Mesendoderm (in vitro differentiated cells): Measurements from ENCODE around the gene ACBD6. TPM values are rescaled to one million over a fixed set of nuclear protein-coding genes. Genes with fewer than 3 reads are reported as not detected.
"Not testable (repeated sequence)": the region's sequence is repeated elsewhere in the genome, so short reads cannot be mapped to it uniquely, and the experiment has no call there.

Source experiments
- DNase-seq: peaks from one replicate; pipeline ENCODE4 v3.0.0; 2013
- H2AK5ac ChIP-seq: 2 replicates; pipeline ENCODE4 v1.6.1; 2013; ENCODE audit warnings: low read length, inconsistent platforms
- H2BK120ac ChIP-seq: 2 replicates; pipeline ENCODE4 v1.6.1; 2013; ENCODE audit warnings: low read depth, mild to moderate bottlenecking, low read length, moderate library complexity, mixed read lengths
- H2BK15ac ChIP-seq: replicated peaks from 2 replicates; pipeline ENCODE4 v1.6.1; 2013; ENCODE audit warnings: low read depth, mild to moderate bottlenecking, moderate library complexity
- H2BK5ac ChIP-seq: 2 replicates; pipeline ENCODE4 v1.6.1; 2013; ENCODE audit warnings: low read length, inconsistent platforms
- H3K18ac ChIP-seq: 2 replicates; pipeline ENCODE4 v1.6.1; 2013; ENCODE audit warnings: mild to moderate bottlenecking, low read length, mixed read lengths
- H3K23ac ChIP-seq: one replicate; pipeline ENCODE4 v1.6.1; 2013; ENCODE audit warnings: low read length
- H3K27ac ChIP-seq: 2 replicates; pipeline ENCODE4 v1.5.1; 2013; ENCODE audit warnings: low read depth, mild to moderate bottlenecking, inconsistent platforms, low read length, moderate library complexity
- H3K27me3 ChIP-seq: 2 replicates; pipeline ENCODE4 v1.6.1; 2013; ENCODE audit warnings: low read length, control low read depth, mild to moderate bottlenecking, inconsistent platforms; ENCODE audit not compliant: insufficient read depth, poor library complexity
- H3K36me3 ChIP-seq: 2 replicates; pipeline ENCODE4 v1.6.1; 2013; ENCODE audit warnings: low read length, inconsistent platforms; ENCODE audit not compliant: control insufficient read depth, insufficient read depth
- H3K4ac ChIP-seq: one replicate; pipeline ENCODE4 v1.6.1; 2013; ENCODE audit warnings: low read depth, mild to moderate bottlenecking, low read length, moderate library complexity
- H3K4me1 ChIP-seq: 2 replicates; pipeline ENCODE4 v1.6.1; 2013; ENCODE audit warnings: low read depth, low read length, inconsistent platforms; ENCODE audit not compliant: control insufficient read depth
- H3K4me2 ChIP-seq: 2 replicates; pipeline ENCODE4 v1.6.1; 2013; ENCODE audit warnings: low read length
- H3K4me3 ChIP-seq: 2 replicates; pipeline ENCODE4 v1.5.1; 2013; ENCODE audit warnings: mild to moderate bottlenecking, low read length
- H3K56ac ChIP-seq: one replicate; pipeline ENCODE4 v1.6.1; 2013; ENCODE audit warnings: low read length
- H3K79me1 ChIP-seq: 2 replicates; pipeline ENCODE4 v1.6.1; 2013; ENCODE audit warnings: low read length, inconsistent platforms
- H3K79me2 ChIP-seq: 2 replicates; pipeline ENCODE4 v1.6.1; 2013; ENCODE audit warnings: mild to moderate bottlenecking, low read length; ENCODE audit not compliant: control insufficient read depth, insufficient read depth
- H3K9ac ChIP-seq: 2 replicates; pipeline ENCODE4 v1.6.1; 2013; ENCODE audit warnings: low read length, inconsistent platforms
- H4K5ac ChIP-seq: one replicate; pipeline ENCODE4 v1.6.1; 2013; ENCODE audit warnings: low read length
- H4K8ac ChIP-seq: one replicate; pipeline ENCODE4 v1.6.1; 2013; ENCODE audit warnings: low read depth, mild to moderate bottlenecking, control low read depth, low read length, moderate library complexity
- WGBS: extraction: QIAGEN DNeasy Blood & Tissue Kit; methylation state at CpG from one replicate; pipeline ENCODE4 v1.1.7; 2013; ENCODE audit warnings: low lambda C conversion rate, missing lambda C conversion rate; ENCODE audit not compliant: insufficient coverage; ENCODE audit errors: extremely low coverage; 5-methylcytosine and 5-hydroxymethylcytosine counted together
- polyA plus RNA-seq, 2 experiments: library from polyadenylated mRNA; stranded (reverse); fragments of 200-250 nt; gene quantifications; one replicate each; pipeline ENCODE4 v1.2.3, GENCODE V29; 2013

ACBD6 gene, protein sequence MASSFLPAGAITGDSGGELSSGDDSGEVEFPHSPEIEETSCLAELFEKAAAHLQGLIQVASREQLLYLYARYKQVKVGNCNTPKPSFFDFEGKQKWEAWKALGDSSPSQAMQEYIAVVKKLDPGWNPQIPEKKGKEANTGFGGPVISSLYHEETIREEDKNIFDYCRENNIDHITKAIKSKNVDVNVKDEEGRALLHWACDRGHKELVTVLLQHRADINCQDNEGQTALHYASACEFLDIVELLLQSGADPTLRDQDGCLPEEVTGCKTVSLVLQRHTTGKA
- 34.7 TPM for polyA plus RNA-seq (2013, experiment 1 of 2)
- polyA plus RNA-seq (2013, experiment 2 of 2): 36.3 TPM

DNA sequence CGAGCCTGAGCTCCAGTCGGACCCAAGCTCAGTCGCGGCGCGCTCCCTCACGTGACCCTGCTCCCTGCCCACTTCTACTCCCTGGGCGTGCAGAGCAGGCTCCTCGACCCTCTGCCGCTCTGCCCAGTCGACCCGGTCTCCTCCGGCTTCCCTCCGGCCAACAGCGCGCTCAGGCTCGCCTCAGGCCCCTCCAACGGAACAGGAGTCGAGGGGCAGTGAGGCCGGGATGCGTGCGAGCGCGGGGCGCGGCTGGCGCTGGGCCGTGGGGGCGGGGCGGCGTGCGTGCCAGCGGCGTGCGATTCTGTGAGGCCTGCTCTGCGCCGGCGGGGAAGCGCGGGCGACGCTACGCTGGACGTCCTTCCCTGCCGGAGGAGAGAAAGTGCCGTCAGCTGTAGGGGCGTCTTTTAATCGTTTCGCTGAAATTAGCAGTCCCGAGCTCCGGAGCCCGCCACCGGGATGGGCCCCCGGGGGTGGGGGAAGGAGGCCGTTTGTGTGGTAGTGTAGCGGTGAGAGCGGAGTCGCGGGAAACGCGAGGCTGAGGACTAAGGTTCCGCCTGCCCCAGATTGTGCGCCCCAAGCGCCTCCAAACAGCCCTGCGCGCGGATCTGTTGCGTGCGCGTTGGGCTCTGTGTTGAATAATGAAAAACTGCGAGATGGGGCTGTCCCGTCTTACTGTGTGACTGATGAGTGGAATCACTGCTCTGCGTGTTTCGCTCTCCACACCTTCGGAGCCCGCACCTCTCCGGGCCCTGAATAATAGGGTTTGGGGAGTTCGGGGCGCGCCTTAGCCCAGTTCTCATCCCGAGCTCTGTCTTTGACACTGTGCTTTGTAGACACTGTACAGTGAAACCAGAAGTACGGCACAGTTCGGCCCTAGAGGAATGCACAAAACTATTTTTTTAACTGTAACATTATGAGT, at the start of gene ACBD6:
Gene ACBD6, minus strand, starts transcription at position 217 of the 919 bp plus-strand sequence. CDS start 311 bp downstream, outside the sequence.
- peak within 1 kb of the TSS; percentile 95 for H3K9ac ChIP-seq
- H2BK5ac ChIP-seq: peak within 1 kb of the TSS; percentile 92
- peak within 1 kb of the TSS; percentile 99 for H3K56ac ChIP-seq
- peak; percentile 93 for DNase-seq
- H2AK5ac ChIP-seq: no peak within 1 kb of the TSS
- peak within 1 kb of the TSS; percentile 46 for H3K18ac ChIP-seq
- no peak within 1 kb of the TSS for H3K4ac ChIP-seq
- H3K23ac ChIP-seq: peak within 1 kb of the TSS; percentile 75
- H3K79me2 ChIP-seq: peaks cover 7% of the 10 kb centered on the region
- H3K36me3 ChIP-seq: no peaks in the 10 kb centered on the region
- peak within 1 kb of the TSS; percentile 70 for H3K27ac ChIP-seq
- WGBS: no CpG with 5 or more reads among the region's 83 CpGs
- H2BK120ac ChIP-seq: no peak within 1 kb of the TSS
- H3K4me3 ChIP-seq: peak within 1 kb of the TSS; percentile 78
- no peaks in the 10 kb centered on the region for H3K27me3 ChIP-seq
- H3K4me2 ChIP-seq: peak within 1 kb of the TSS; percentile 71
- no peaks in the 10 kb centered on the region for H3K4me1 ChIP-seq
- H2BK15ac ChIP-seq: no peak within 1 kb of the TSS
- no peak within 1 kb of the TSS for H4K5ac ChIP-seq
- peaks cover 4% of the 10 kb centered on the region for H3K79me1 ChIP-seq
- H4K8ac ChIP-seq: peak within 1 kb of the TSS; percentile 78

DNA sequence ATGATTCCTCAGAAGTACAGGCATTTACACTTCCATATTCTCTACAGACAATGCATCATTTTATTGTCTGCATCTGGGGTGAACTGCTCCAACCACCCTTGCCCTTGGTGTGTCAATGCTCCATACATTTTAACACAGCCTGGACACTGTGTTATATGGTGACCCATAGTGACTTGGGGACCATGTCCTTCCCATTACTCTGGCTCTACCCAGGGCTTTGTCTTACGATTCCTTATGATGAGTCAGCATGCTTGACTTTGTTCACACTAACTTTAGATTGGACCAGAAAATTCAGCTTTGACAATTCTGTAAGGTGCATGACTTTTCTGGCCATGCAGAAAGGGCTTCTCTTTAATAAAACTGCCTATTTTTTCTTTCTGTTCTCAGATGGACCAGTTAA, 49.6 kb upstream of the ACBD6 start:
- H3K4me3 ChIP-seq: no peak overlapping the region
- H3K4me2 ChIP-seq: no peak overlapping the region
- H3K36me3 ChIP-seq: no peaks in the 10 kb centered on the region
- H3K4me1 ChIP-seq: no peaks in the 10 kb centered on the region
- no peak overlapping the region for H3K9ac ChIP-seq
- H3K4ac ChIP-seq: no peak overlapping the region
- no peak overlapping the region for H4K8ac ChIP-seq
- no peaks in the 10 kb centered on the region for H3K27me3 ChIP-seq
- H3K56ac ChIP-seq: no peak overlapping the region
- no peaks in the 10 kb centered on the region for H3K79me2 ChIP-seq
- H4K5ac ChIP-seq: no peak overlapping the region
- no peak overlapping the region for H3K18ac ChIP-seq
- no peak for DNase-seq
- H2BK5ac ChIP-seq: no peak overlapping the region
- H2BK15ac ChIP-seq: no peak overlapping the region
- H3K23ac ChIP-seq: no peak overlapping the region
- H3K79me1 ChIP-seq: no peaks in the 10 kb centered on the region
- H2BK120ac ChIP-seq: no peak overlapping the region
- no peak overlapping the region for H3K27ac ChIP-seq
- WGBS: no CpG with 5 or more reads among the region's 1 CpG
- no peak overlapping the region for H2AK5ac ChIP-seq

DNA sequence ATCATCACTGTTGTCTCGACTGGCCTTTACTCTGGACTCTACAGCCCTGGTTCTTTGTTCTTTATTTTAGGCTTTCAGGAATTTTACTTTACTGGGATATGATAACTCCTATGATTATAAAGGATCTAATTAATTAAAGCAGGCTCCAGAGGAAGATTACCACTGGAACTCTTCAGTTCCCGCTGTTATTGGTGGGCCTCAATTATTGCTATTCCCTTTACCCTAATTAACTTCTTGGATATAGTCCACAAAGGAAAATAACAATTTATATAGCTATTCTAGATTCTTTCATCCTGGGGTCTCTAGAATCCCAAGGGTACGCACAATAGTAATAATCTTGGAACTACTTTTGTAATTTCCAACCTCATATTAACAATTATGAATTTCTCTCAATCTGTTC, 47.9 kb upstream of the ACBD6 start:
- no peaks in the 10 kb centered on the region for H3K79me1 ChIP-seq
- no CpG with 5 or more reads among the region's 3 CpGs for WGBS
- H2BK5ac ChIP-seq: no peak overlapping the region
- H3K4me3 ChIP-seq: no peak overlapping the region
- H2BK15ac ChIP-seq: no peak overlapping the region
- no peaks in the 10 kb centered on the region for H3K27me3 ChIP-seq
- H3K56ac ChIP-seq: no peak overlapping the region
- H3K4ac ChIP-seq: no peak overlapping the region
- no peaks in the 10 kb centered on the region for H3K79me2 ChIP-seq
- no peak overlapping the region for H2BK120ac ChIP-seq
- H3K18ac ChIP-seq: no peak overlapping the region
- no peak overlapping the region for H3K9ac ChIP-seq
- no peak overlapping the region for H3K4me2 ChIP-seq
- no peak overlapping the region for H4K8ac ChIP-seq
- no peaks in the 10 kb centered on the region for H3K4me1 ChIP-seq
- no peak for DNase-seq
- H4K5ac ChIP-seq: no peak overlapping the region
- H2AK5ac ChIP-seq: no peak overlapping the region
- no peak overlapping the region for H3K27ac ChIP-seq
- no peak overlapping the region for H3K23ac ChIP-seq
- no peaks in the 10 kb centered on the region for H3K36me3 ChIP-seq

DNA sequence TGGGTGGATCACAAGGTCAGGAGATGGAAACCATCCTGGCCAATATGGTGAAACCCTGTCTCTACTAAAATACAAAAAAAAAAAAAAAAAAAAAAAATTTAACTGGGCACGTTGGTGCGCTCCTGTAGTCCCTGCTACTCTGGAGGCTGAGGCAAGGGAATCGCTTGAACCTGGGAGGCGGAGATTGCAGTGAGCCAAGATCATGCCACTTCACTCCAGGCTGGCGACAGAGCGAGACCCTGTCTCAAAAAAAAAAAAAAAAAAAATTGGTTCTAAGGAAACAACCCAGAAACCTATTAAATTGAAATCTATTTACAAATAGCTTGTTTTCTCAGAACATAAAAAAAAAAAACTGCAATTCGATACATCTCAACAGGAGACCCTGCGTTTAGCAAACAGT, 47.4 kb upstream of the ACBD6 start:
- H3K79me2 ChIP-seq, H3K9ac ChIP-seq, H4K5ac ChIP-seq, H3K79me1 ChIP-seq, H2AK5ac ChIP-seq, H3K56ac ChIP-seq, H3K4me1 ChIP-seq, H3K36me3 ChIP-seq, H3K4me3 ChIP-seq, H3K18ac ChIP-seq, H3K27ac ChIP-seq, H3K27me3 ChIP-seq, H2BK15ac ChIP-seq, DNase-seq, H3K23ac ChIP-seq, H4K8ac ChIP-seq, H3K4me2 ChIP-seq, H3K4ac ChIP-seq, H2BK120ac ChIP-seq, H2BK5ac ChIP-seq: not testable (repeated sequence)
- WGBS: no CpG with 5 or more reads among the region's 8 CpGs

DNA sequence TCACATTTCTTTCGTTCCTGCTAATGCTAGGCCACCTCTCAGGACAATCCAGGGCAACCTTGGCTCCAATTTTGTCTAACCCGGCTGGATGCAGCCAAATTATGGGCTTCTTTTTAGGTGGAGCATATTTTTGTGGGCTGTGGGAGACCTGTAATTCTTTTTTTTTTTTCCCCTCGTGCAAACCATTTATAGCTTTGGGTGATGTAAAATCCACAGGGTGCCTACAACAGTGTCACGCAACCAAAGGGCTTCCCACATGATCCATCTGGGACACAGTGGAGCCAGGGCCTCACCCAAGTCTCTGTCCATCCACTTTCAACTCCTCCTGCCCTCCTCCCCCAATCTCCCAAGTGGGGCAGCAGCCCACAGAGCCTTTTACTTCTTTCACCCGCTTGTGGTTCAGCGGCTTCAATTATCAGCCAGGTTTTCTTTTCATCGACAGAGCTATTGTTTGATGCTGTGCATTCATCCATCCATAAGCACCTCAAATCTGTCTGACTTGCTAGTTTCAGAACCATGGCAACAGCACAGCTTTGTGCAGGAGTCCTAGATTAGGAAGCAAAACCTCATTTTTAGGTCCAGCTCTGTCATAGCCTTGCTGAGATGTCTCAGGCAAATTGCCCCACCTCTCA, 46.4 kb upstream of the ACBD6 start:
- no CpG with 5 or more reads among the region's 7 CpGs for WGBS
- H3K79me2 ChIP-seq: no peaks in the 10 kb centered on the region
- H4K5ac ChIP-seq: no peak overlapping the region
- no peaks in the 10 kb centered on the region for H3K27me3 ChIP-seq
- no peak overlapping the region for H3K56ac ChIP-seq
- H3K9ac ChIP-seq: no peak overlapping the region
- H4K8ac ChIP-seq: no peak overlapping the region
- no peak for DNase-seq
- no peak overlapping the region for H2BK5ac ChIP-seq
- H3K18ac ChIP-seq: no peak overlapping the region
- no peaks in the 10 kb centered on the region for H3K36me3 ChIP-seq
- no peak overlapping the region for H2BK120ac ChIP-seq
- H3K4me2 ChIP-seq: no peak overlapping the region
- H3K4me3 ChIP-seq: no peak overlapping the region
- no peak overlapping the region for H3K27ac ChIP-seq
- no peak overlapping the region for H3K23ac ChIP-seq
- H3K79me1 ChIP-seq: no peaks in the 10 kb centered on the region
- no peaks in the 10 kb centered on the region for H3K4me1 ChIP-seq
- no peak overlapping the region for H2BK15ac ChIP-seq
- H3K4ac ChIP-seq: no peak overlapping the region
- H2AK5ac ChIP-seq: no peak overlapping the region
